Activated CD4-positive, alpha-beta T cell treated with anti-CD3 and anti-CD28 coated beads, Interleukin-2, amount 10 ng/mL, durations not matched to agents 7 days and 5 days (primary cell): ENCODE results near the gene LPO. TPM values are rescaled to one million over a fixed set of nuclear protein-coding genes. Genes with fewer than 3 reads are reported as not detected.

Experiments
- CTCF ChIA-PET: fragments of 350-600 bp; sonication (Branson Sonifier 250); formaldehyde crosslinking; loops from one replicate; lab custom pipeline; 2021; ENCODE audit warnings: antibody characterized with exemption; lab: Charles Lee
- POLR2A ChIA-PET: fragments of 350-600 bp; sonication (Branson Sonifier 250); formaldehyde crosslinking; loops from one replicate; lab custom pipeline; 2021; ENCODE audit warnings: antibody characterized with exemption; lab: Charles Lee
- DNase-seq: peaks from one replicate; pipeline ENCODE4 v3.0.0-alpha.2; 2020
- H3K27ac Mint-ChIP-seq: one replicate; pipeline ENCODE4 v1.8.0; 2021; ENCODE audit warnings: mild to moderate bottlenecking, moderate library complexity, mixed read lengths
- H3K27me3 Mint-ChIP-seq: one replicate; pipeline ENCODE4 v1.8.0; 2021; ENCODE audit warnings: mixed read lengths
- H3K36me3 Mint-ChIP-seq: one replicate; pipeline ENCODE4 v1.8.0; 2021; ENCODE audit warnings: low read depth, mixed read lengths
- H3K4me1 Mint-ChIP-seq: one replicate; pipeline ENCODE4 v1.8.0; 2021; ENCODE audit warnings: mixed read lengths
- H3K4me3 Mint-ChIP-seq: one replicate; pipeline ENCODE4 v1.8.0; 2021; ENCODE audit warnings: mild to moderate bottlenecking, moderate library complexity, mixed read lengths
- H3K9me3 Mint-ChIP-seq: one replicate; pipeline ENCODE4 v1.8.0; 2021; ENCODE audit warnings: mixed read lengths
- total RNA-seq, 2 experiments: library from RNA; stranded (reverse); gene quantifications; one replicate each; pipeline ENCODE4 v1.2.3, GENCODE V29; 2021

Gene LPO
- total RNA-seq, 2 experiments from 2014 or later: not detected

DNA sequence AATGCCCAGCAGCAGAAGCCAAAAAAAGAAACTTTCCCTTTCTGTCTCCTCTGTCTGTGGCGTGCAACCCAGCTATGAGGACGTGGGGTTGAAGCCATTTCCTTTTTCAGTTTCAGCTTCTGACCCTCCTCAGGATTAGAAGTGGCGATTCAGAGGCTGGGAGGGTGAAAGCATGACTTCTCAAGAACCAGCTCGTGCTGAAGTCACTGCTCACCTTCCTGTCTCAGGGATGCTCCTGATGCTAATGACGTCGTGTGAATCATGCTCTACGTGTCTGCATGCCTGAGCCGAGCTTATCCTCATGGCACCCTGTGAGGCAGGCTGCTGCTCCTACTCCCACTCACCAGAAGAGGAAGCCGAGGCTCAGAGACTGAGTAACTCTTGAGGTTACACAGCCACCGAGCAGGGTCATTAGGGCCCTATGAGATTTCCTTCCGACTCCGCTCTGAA lies 5.7 kb upstream of the LPO start:
- DNase-seq: no peak
- CTCF ChIA-PET: interaction anchor here (1.2 to 2.0 kb wide), 3 partner anchors 15 to 76 kb away, joined by 3 to 8 read pairs (median 3); no protein-coding TSS in a partner anchor
- POLR2A ChIA-PET: no interaction called here
- no peaks in the 10 kb centered on the region for H3K9me3 Mint-ChIP-seq
- H3K4me3 Mint-ChIP-seq: no peak overlapping the region
- H3K27ac Mint-ChIP-seq: no peak overlapping the region
- no peaks in the 10 kb centered on the region for H3K36me3 Mint-ChIP-seq
- H3K27me3 Mint-ChIP-seq: peaks cover 36% of the 10 kb centered on the region
- peaks cover 12% of the 10 kb centered on the region for H3K4me1 Mint-ChIP-seq

DNA sequence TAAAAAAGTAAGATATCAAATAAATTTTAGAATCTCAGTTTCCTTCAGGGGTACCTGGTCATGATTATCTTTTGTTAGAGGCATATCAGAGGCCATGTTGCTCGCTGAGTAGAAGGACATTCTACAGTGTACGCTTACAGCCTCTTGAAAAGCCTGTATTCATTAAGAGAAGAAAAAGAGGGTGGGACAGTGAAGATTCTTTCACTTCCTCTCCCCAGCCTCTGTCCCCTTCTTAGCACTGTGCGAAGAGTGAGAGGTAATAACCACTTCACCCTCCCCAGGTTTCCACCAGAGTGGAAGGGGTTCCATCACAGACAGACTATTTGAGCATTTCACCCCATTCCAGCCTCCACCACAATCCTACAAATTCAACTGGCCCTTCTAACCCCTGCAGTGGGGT lies 4.8 kb upstream of the LPO start:
- Mint-ChIP-seq H3K27me3 (peaks cover 33% of the 10 kb centered on the region), H3K36me3 (no peaks in the 10 kb centered on the region), H3K4me3 (no peak overlapping the region), H3K27ac (no peak overlapping the region), H3K4me1 (peaks cover 12% of the 10 kb centered on the region), H3K9me3 (no peaks in the 10 kb centered on the region)
- POLR2A ChIA-PET: no interaction called here
- CTCF ChIA-PET: interaction anchor here (1.2 kb wide), 1 partner anchor 76 kb away, joined by 3 read pairs; no protein-coding TSS in a partner anchor
- no peak for DNase-seq

DNA sequence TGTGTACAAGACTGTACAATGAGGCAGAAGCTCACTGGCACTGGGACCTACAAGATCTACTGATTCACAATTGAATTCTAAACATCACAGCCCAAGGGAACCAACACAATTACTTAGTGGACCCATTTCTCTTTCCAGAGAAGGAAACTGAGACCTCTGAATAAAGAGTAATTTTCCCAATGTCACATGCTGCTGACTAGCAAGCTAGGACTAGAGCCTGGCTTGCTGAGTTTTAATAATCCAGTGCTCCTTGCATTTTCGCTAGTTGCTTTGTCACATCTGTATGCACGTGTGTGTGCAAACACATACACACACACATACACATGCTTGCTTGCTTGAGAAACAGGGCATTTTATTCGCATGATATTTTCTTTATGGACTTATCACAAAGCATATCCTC lies 3.9 kb upstream of the LPO start:
- H3K27me3 Mint-ChIP-seq: peaks cover 43% of the 10 kb centered on the region
- peaks cover 12% of the 10 kb centered on the region for H3K4me1 Mint-ChIP-seq
- CTCF ChIA-PET: interaction anchor here (0.6 kb wide), 1 partner anchor 22 kb away, joined by 3 read pairs; no protein-coding TSS in a partner anchor
- no peak overlapping the region for H3K27ac Mint-ChIP-seq
- DNase-seq: no peak
- POLR2A ChIA-PET: no interaction called here
- H3K4me3 Mint-ChIP-seq: no peak overlapping the region
- no peaks in the 10 kb centered on the region for H3K36me3 Mint-ChIP-seq
- H3K9me3 Mint-ChIP-seq: no peaks in the 10 kb centered on the region

DNA sequence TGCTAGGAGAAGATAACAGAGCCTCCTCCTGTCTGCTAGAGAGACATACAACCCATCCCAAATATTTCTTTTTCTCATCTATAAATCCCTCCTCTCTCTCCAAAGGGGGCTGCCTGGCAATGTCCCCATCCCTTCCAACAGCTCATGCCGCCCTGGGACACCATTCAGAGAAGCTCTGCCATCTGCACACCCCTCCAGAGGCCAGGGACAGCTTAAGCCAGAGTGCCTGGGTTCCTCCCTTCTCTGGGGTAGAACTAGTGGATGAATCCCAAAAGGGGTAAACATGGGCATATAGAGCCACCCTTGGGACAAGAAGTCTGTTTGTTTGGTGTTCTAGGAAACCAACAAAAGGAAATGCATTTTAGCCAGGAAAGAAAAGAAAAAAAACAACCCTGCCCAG lies 2.6 kb upstream of the LPO start:
- no peaks in the 10 kb centered on the region for H3K36me3 Mint-ChIP-seq
- POLR2A ChIA-PET: no interaction called here
- H3K27me3 Mint-ChIP-seq: peaks cover 53% of the 10 kb centered on the region

DNA sequence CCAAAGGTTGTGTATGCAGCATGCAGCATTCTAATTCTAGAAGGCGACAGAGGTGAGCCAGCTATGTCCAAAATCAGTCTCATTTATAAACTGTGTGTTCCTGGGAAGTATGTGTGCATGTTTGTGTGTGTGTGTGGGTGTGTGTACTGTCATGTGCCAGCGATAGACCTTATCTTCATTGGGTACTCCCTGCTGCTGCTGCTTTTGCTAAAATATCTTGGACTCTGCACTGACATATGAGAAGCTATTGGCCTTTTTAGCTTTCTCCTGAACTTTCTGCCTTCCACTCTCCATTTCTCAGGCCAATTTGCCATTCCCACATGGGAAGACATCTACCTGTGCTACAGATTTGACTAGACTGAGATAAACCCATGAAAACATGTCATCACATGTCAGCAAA lies 2.0 kb upstream of the LPO start:
- Mint-ChIP-seq H3K36me3 (no peaks in the 10 kb centered on the region), H3K27ac (no peak overlapping the region), H3K4me3 (no peak overlapping the region), H3K9me3 (no peaks in the 10 kb centered on the region), H3K4me1 (peaks cover 12% of the 10 kb centered on the region), H3K27me3 (peaks cover 54% of the 10 kb centered on the region)
- no peak for DNase-seq
- ChIA-PET POLR2A (interaction anchor here (0.5 kb wide), 1 partner anchor 333 kb away, joined by 4 read pairs; no protein-coding TSS in a partner anchor), CTCF (interaction anchor here (0.9 to 4.6 kb wide), 2 partner anchors 8 to 13 kb away, joined by 3 to 12 read pairs; no protein-coding TSS in a partner anchor)

More for the DNA sequence above, 2.6 kb upstream of the LPO start:
- no peak overlapping the region for H3K27ac Mint-ChIP-seq
- DNase-seq: no peak
- no peaks in the 10 kb centered on the region for H3K9me3 Mint-ChIP-seq
- peaks cover 12% of the 10 kb centered on the region for H3K4me1 Mint-ChIP-seq
- H3K4me3 Mint-ChIP-seq: no peak overlapping the region
- CTCF ChIA-PET: interaction anchor here (0.7 to 4.6 kb wide), 2 partner anchors 14 to 1324 kb away, joined by 4 to 12 read pairs; no protein-coding TSS in a partner anchor

DNA sequence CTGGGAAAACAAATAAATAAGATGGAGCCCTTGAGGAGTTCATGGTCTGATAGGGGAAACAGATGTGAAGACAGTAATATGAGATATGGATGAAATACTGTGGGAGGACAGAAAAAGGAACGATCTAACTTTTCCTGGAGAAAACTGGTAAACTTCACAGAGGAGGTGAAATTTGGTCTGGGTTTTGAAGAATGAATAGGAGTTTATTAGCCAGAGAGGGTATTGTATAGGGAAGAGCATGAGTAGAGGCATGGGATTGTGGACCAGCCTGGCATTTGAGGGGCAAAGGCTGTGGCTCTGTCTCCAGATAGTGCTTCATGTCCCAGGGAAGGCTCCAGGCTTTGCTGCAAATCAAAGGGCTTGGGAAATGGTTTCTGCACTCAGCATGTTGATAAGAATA lies 1.6 kb downstream of the LPO start:
- ChIA-PET POLR2A (no interaction called here), CTCF (no interaction called here)
- Mint-ChIP-seq H3K9me3 (no peaks in the 10 kb centered on the region), H3K36me3 (no peaks in the 10 kb centered on the region), H3K4me1 (peaks cover 2% of the 10 kb centered on the region), H3K27ac (no peak overlapping the region), H3K4me3 (no peak overlapping the region), H3K27me3 (peaks cover 70% of the 10 kb centered on the region)
- no peak for DNase-seq

DNA sequence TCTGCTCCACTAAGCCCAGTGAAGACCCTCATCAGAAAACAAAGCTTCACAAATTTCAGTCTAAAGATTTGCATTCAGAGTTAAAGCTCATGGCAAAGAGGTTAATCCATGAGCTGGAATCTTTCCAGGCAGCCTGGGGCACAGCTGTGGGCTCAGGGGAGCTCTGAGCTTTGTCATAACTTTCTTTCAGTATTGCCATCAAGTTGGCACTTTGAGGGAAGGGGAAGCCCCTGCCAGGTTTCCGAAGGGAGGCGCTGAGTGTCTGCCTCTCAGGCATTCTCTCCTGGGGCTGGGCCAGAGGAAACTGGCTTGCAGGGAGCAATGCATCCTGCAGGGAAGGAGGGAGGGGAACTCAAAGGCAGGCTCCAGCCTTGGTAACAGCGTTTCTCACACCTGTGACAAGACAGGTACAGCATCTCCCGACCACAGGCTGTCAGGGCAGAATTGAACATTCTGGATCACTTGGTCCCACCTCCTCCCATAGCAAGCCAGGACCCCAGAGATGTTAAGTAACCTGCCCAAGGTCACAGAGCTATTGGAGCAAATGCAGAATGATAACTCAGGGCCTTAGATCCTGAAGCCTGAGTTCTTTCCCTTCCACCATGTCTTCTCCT lies 3.9 kb downstream of the LPO start:
- DNase-seq: no peak
- peaks cover 63% of the 10 kb centered on the region for H3K27me3 Mint-ChIP-seq
- H3K9me3 Mint-ChIP-seq: no peaks in the 10 kb centered on the region

DNA sequence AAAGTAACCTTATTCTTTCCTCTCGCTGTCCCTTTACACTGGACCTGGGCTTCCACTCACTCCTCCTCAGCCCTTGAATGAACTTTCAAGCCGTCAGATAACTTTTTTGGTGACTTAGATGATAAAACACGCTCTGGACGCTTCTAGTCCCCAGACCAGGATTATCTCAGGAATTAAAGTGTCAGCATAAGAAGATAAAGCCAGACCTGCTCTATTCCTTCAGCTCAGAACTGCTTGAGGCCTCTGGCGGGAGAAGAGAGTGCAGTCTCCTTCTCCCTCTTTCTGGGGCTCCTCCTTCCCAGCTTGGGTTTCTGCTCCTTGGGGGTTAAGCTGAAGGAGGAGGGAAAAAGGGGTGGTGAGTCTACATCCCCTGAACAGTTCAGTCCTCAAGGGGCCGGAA lies 6.6 kb downstream of the LPO start:
- ChIA-PET CTCF (no interaction called here), POLR2A (no interaction called here)
- DNase-seq: no peak
- H3K27me3 Mint-ChIP-seq: peaks cover 52% of the 10 kb centered on the region
- no peak overlapping the region for H3K4me3 Mint-ChIP-seq
- no peaks in the 10 kb centered on the region for H3K9me3 Mint-ChIP-seq
- H3K27ac Mint-ChIP-seq: no peak overlapping the region
- H3K4me1 Mint-ChIP-seq: peaks cover 22% of the 10 kb centered on the region
- no peaks in the 10 kb centered on the region for H3K36me3 Mint-ChIP-seq

More for the DNA sequence above, 3.9 kb downstream of the LPO start:
- POLR2A ChIA-PET: no interaction called here
- Mint-ChIP-seq H3K36me3 (no peaks in the 10 kb centered on the region), H3K4me1 (peaks cover 2% of the 10 kb centered on the region), H3K4me3 (no peak overlapping the region), H3K27ac (no peak overlapping the region)
- CTCF ChIA-PET: interaction anchor here (0.6 to 0.9 kb wide), 2 partner anchors 123 to 320 kb away, joined by 3 read pairs; no protein-coding TSS in a partner anchor

DNA sequence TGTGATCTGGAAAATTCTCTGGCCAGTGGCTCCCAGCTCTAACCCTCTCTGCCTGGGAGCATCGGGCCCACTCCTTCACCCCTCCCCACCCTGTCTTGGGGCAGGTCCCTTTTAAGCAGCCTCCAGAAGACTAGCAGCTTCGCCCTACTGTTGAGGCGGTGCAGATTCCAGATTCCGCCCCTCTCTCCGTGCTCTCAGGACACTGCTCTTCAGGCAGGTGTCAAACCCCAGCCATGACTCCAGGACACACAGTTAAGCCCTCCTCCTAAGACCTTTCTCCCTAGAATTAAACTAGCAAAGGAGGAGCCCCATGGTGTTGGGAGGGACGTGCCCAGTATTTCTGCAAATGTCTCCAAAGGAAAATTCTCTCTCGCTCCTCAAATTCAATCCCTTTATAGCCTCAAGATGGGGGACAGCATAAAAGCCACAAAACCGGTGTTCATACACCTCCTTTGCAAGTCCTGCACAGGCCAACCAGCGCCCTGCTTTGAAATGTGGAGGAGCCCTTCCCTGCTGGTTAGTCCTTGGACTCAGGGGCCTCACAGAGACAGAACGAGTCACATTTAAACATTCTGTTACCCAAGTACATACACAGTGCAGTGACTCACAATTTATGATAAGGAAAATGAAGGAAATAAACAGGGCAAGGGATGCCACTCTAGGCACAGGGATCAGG lies 7.2 kb downstream of the LPO start:
- peaks cover 48% of the 10 kb centered on the region for H3K27me3 Mint-ChIP-seq
- CTCF ChIA-PET: no interaction called here
- no peaks in the 10 kb centered on the region for H3K36me3 Mint-ChIP-seq

DNA sequence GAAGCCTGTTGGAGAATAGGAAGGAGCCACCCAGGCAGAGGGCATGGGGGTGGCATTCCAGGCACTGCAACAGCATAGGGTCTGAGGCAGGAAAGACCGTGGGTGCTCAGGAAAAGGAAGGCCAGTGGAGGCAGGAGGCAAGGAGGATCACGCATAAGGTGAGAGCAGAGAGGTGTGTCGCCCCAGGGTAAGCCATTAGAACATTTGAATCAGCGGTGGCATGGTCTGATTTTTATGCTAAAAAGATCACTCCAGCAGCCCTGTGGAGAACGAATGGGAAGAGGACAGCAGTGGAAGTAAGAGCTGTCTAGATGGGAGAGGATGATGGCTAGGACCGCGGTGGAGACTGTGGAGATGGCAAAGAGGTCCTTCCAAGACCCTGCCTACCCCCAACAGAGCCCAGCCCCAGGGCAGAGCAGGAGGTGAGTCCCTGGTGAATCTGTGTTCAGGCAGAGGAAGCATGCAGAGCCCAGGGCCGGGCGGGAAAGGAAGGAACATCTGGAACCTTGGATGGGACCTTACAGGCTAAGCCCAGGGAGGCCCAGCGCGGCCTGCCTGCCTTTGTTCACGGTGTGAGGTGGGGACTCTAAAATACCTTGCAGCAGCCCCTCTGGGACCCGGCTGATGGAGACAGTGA lies 7.8 kb downstream of the LPO start:
- DNase-seq: no peak
- Mint-ChIP-seq H3K27ac (no peak overlapping the region), H3K4me1 (peaks cover 24% of the 10 kb centered on the region), H3K4me3 (no peak overlapping the region), H3K9me3 (no peaks in the 10 kb centered on the region), H3K36me3 (no peaks in the 10 kb centered on the region), H3K27me3 (peaks cover 45% of the 10 kb centered on the region)
- CTCF ChIA-PET: interaction anchor here (0.8 kb wide), 1 partner anchor 16 kb away, joined by 3 read pairs; no protein-coding TSS in a partner anchor
- POLR2A ChIA-PET: no interaction called here

More for the DNA sequence above, 7.2 kb downstream of the LPO start:
- POLR2A ChIA-PET: no interaction called here
- Mint-ChIP-seq H3K4me3 (no peak overlapping the region), H3K27ac (no peak overlapping the region), H3K9me3 (no peaks in the 10 kb centered on the region), H3K4me1 (peaks cover 24% of the 10 kb centered on the region)
- no peak for DNase-seq

DNA sequence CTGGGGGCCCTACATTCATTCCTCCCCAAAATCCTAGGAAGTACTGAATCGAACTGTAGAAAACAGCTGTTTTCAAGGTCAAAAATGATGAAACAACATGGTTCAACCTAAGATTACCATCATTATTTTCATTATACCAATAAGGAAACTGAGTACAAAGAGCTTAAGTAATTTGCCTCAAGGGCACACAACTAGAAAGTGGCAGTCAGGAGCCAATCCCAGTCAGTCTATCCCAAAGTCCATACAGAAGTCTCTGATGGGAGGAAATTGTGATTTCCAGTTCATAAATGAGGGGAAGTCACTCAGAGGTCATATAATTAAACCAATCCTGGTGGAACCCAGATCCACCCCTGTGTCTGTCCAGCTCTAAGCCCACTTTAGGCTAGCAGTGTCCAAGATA lies 8.4 kb downstream of the LPO start:
- peaks cover 24% of the 10 kb centered on the region for H3K4me1 Mint-ChIP-seq
- H3K27me3 Mint-ChIP-seq: peaks cover 46% of the 10 kb centered on the region
- CTCF ChIA-PET: interaction anchor here (0.8 to 1.7 kb wide), 2 partner anchors 16 to 71 kb away, joined by 3 read pairs; no protein-coding TSS in a partner anchor
- no peaks in the 10 kb centered on the region for H3K9me3 Mint-ChIP-seq
- DNase-seq: no peak
- POLR2A ChIA-PET: no interaction called here
- H3K4me3 Mint-ChIP-seq: no peak overlapping the region
- H3K36me3 Mint-ChIP-seq: no peaks in the 10 kb centered on the region
- no peak overlapping the region for H3K27ac Mint-ChIP-seq

DNA sequence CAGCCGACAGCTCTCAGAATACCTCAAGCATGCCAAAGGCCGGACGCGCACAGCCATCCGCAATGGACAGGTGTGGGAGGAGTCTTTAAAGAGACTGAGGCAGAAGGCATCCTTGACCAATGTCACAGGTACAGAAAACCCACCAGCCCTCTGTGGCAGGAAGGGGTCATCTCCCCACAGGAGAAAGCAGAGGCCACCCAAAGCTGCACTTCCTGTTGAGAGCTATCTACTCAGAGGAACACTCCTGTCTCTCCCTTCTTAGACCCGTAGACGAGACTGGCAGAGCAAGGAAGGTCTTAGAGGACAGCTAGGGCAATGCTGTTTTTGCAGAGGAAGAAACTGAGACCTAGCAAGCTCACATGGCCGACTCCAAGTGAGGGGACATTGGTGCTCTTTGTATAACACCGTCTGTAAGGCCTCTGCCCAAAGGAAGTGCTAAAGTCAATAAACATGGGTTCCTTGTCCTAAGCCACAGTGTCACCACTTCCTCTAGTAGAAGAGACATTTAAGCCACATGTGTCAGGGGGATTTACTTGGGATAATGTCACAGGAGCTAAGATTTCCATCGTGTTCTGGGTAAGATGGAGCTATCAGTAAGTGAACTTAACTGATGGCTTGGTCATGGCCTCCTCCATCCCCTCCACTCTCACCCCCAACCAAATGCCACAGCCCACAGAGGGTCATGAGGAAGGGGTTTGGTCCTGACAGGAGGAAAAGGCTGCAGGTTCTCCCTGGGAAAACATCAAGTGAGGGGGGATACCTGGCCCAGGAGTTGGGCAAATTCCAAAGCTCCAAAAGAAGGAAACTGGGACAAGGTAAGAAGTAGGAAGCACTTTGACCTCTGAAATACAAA lies 9.4 kb downstream of the LPO start:
- H3K4me3 Mint-ChIP-seq: no peak overlapping the region
- no peaks in the 10 kb centered on the region for H3K9me3 Mint-ChIP-seq
- ChIA-PET CTCF (interaction anchor here (0.8 to 2.7 kb wide), 8 partner anchors 9 to 72 kb away, joined by 3 to 8 read pairs (median 4); partner anchors contain the start of genes LPO and MKS1), POLR2A (no interaction called here)
- H3K36me3 Mint-ChIP-seq: no peaks in the 10 kb centered on the region
- no peak overlapping the region for H3K27ac Mint-ChIP-seq
- peaks cover 24% of the 10 kb centered on the region for H3K4me1 Mint-ChIP-seq
- no peak for DNase-seq
- peaks cover 46% of the 10 kb centered on the region for H3K27me3 Mint-ChIP-seq
